Left ventricle myocardium inferior (tissue), 1 donor: ENCODE results near the gene NBPF3. TPM values are rescaled to one million over a fixed set of nuclear protein-coding genes. Genes with fewer than 3 reads are reported as not detected.
"Not testable (repeated sequence)": the region's sequence is repeated elsewhere in the genome, so short reads cannot be mapped to it uniquely, and the experiment has no call there.

Experiments
- DNase-seq: peaks from one replicate; pipeline ENCODE4 v3.0.0-alpha.2; 2020
- H3K27ac ChIP-seq: fragments of 200-600 bp; replicated peaks from 2 replicates; pipeline ENCODE4 v1.8.0; 2021
- H3K27me3 ChIP-seq: fragments of 200-600 bp; 2 replicates; pipeline ENCODE4 v1.8.0; 2021; ENCODE audit warnings: low read depth
- H3K36me3 ChIP-seq: fragments of 200-600 bp; 2 replicates; pipeline ENCODE4 v1.8.0; 2021
- H3K4me1 ChIP-seq: fragments of 200-600 bp; 2 replicates; pipeline ENCODE4 v1.8.0; 2021
- H3K4me3 ChIP-seq: fragments of 200-600 bp; 2 replicates; pipeline ENCODE4 v1.8.0; 2021; ENCODE audit warnings: mild to moderate bottlenecking, moderate library complexity
- H3K9me3 ChIP-seq: fragments of 200-600 bp; replicated peaks from 2 replicates; pipeline ENCODE4 v1.8.0; 2021
- CTCF ChIP-seq: fragments of 200-600 bp; IDR thresholded peaks from 2 replicates; pipeline ENCODE4 v1.8.0; 2021; ENCODE audit warnings: antibody characterized with exemption, mild to moderate bottlenecking, borderline replicate concordance
- intact Hi-C: fragments of 100-400 bp; cut with micrococcal nuclease; formaldehyde crosslinking; loops from one replicate; pipeline ENCODE4 v1.11.0; 2022
- long read RNA-seq: library from polyadenylated mRNA; unstranded; transcript quantifications from one replicate; pipeline ENCODE4 v2.0.0, GENCODE V29; 2021
- total RNA-seq: library from RNA; stranded (reverse); fragmentation: NEBNext Ultra II Directional; extraction: Animal tissue kit (Norgen Biotek cat#: 25700); gene quantifications from one replicate; pipeline ENCODE4 v1.2.1, GENCODE V29; 2021
- donor health status: DM: no; HTN: yes; CAD: no; lungs with severe emphysema.

NBPF3 gene, protein sequence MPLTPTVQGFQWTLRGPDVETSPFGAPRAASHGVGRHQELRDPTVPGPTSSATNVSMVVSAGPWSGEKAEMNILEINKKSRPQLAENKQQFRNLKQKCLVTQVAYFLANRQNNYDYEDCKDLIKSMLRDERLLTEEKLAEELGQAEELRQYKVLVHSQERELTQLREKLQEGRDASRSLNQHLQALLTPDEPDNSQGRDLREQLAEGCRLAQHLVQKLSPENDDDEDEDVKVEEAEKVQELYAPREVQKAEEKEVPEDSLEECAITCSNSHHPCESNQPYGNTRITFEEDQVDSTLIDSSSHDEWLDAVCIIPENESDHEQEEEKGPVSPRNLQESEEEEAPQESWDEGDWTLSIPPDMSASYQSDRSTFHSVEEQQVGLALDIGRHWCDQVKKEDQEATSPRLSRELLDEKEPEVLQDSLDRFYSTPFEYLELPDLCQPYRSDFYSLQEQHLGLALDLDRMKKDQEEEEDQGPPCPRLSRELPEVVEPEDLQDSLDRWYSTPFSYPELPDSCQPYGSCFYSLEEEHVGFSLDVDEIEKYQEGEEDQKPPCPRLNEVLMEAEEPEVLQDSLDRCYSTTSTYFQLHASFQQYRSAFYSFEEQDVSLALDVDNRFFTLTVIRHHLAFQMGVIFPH
- total RNA-seq: 5.1 TPM
- long read RNA-seq, partial matches to known transcripts: 0 of 9 reads
- long read RNA-seq, other reads (novel, unspliced or antisense): 8 of 9 reads

GRCh38 chr1:21439721-21440629, at the start of gene NBPF3:
TSS of gene NBPF3 (plus strand) at chr1:21440137. CDS start at chr1:21445087, 4,950 bp downstream.
- peak within 1 kb of the TSS; percentile 87 for H3K4me3 ChIP-seq
- intact Hi-C loops: no loop called here
- H3K27ac ChIP-seq: peak within 1 kb of the TSS; percentile 64
- no peak for TF ChIP-seq CTCF
- H3K9me3 ChIP-seq: no peaks in the 10 kb centered on the region
- peaks cover 27% of the 10 kb centered on the region for H3K4me1 ChIP-seq
- DNase-seq: peak; percentile 90
- H3K36me3 ChIP-seq: no peaks in the 10 kb centered on the region
- peaks cover 13% of the 10 kb centered on the region for H3K27me3 ChIP-seq

GRCh38 chr1:21391497-21391896, 48.4 kb upstream of the NBPF3 start:
- H3K4me1 ChIP-seq: no peaks in the 10 kb centered on the region
- H3K27ac ChIP-seq: no peak overlapping the region
- peaks cover 25% of the 10 kb centered on the region for H3K27me3 ChIP-seq
- no peak for DNase-seq
- H3K36me3 ChIP-seq: no peaks in the 10 kb centered on the region
- no peak for TF ChIP-seq CTCF
- no peaks in the 10 kb centered on the region for H3K9me3 ChIP-seq
- intact Hi-C loops: no loop called here
- no peak overlapping the region for H3K4me3 ChIP-seq

GRCh38 chr1:21392587-21393263, 47.2 kb upstream of the NBPF3 start:
- Histone ChIP-seq H3K27ac (no peak overlapping the region), H3K4me3 (no peak overlapping the region), H3K4me1 (no peaks in the 10 kb centered on the region), H3K36me3 (no peaks in the 10 kb centered on the region), H3K27me3 (peaks cover 35% of the 10 kb centered on the region), H3K9me3 (no peaks in the 10 kb centered on the region)
- no peak for TF ChIP-seq CTCF
- intact Hi-C loops: no loop called here
- DNase-seq: no peak

- H3K27ac ChIP-seq: no peak overlapping the region
- peaks cover 48% of the 10 kb centered on the region for H3K27me3 ChIP-seq
- no peaks in the 10 kb centered on the region for H3K9me3 ChIP-seq
- no peaks in the 10 kb centered on the region for H3K36me3 ChIP-seq
- no peak for DNase-seq
- intact Hi-C loops: no loop called here
- no peak for TF ChIP-seq CTCF
- no peaks in the 10 kb centered on the region for H3K4me1 ChIP-seq
- no peak overlapping the region for H3K4me3 ChIP-seq
These were observed 43.4 kb upstream of the NBPF3 start for GRCh38 chr1:21396516-21396915.

- no peak for TF ChIP-seq CTCF
- Histone ChIP-seq H3K4me3 (no peak overlapping the region), H3K36me3 (no peaks in the 10 kb centered on the region), H3K9me3 (no peaks in the 10 kb centered on the region), H3K27ac (no peak overlapping the region), H3K4me1 (no peaks in the 10 kb centered on the region), H3K27me3 (peaks cover 52% of the 10 kb centered on the region)
- no peak for DNase-seq
- intact Hi-C loops: no loop called here
These were observed 42.1 kb upstream of the NBPF3 start for GRCh38 chr1:21397813-21398188.

GRCh38 chr1:21401726-21402346, 38.1 kb upstream of the NBPF3 start:
- H3K4me3 ChIP-seq, DNase-seq, intact Hi-C loops, H3K27ac ChIP-seq, H3K4me1 ChIP-seq, H3K36me3 ChIP-seq, H3K9me3 ChIP-seq: not testable (repeated sequence)
- H3K27me3 ChIP-seq: peaks cover 34% of the 10 kb centered on the region
